H9 (cell line): ENCODE results near the gene SPAG6. TPM values are rescaled to one million over a fixed set of nuclear protein-coding genes. Genes with fewer than 3 reads are reported as not detected.

Experiments
- DNase-seq: peaks from one replicate; pipeline ENCODE4 v3.0.0-alpha.2; 2017
- H2AFZ ChIP-seq: one replicate; pipeline ENCODE4 v1.6.1; 2013; ENCODE audit warnings: mild to moderate bottlenecking, low read length, control low read depth, moderate library complexity
- H2AK5ac ChIP-seq: 2 replicates; pipeline ENCODE4 v1.6.1; 2013; ENCODE audit warnings: low read length, control low read depth, mixed read lengths; ENCODE audit not compliant: insufficient read length
- H2BK120ac ChIP-seq: one replicate; pipeline ENCODE4 v1.6.1; 2013; ENCODE audit warnings: low read depth, mild to moderate bottlenecking, low read length, control low read depth, inconsistent platforms; ENCODE audit not compliant: poor library complexity, severe bottlenecking
- H2BK12ac ChIP-seq: 2 replicates; pipeline ENCODE4 v1.6.1; 2013; ENCODE audit warnings: low read length, control low read depth, mixed read lengths, low read depth; ENCODE audit not compliant: insufficient read length
- H2BK15ac ChIP-seq: 2 replicates; pipeline ENCODE4 v1.6.1; 2013; ENCODE audit warnings: low read depth, low read length, control low read depth
- H2BK20ac ChIP-seq: one replicate; pipeline ENCODE4 v1.6.1; 2013; ENCODE audit warnings: low read depth, mild to moderate bottlenecking, low read length, control low read depth, inconsistent platforms; ENCODE audit not compliant: poor library complexity, severe bottlenecking
- H2BK5ac ChIP-seq: 2 replicates; pipeline ENCODE4 v1.6.1; 2013; ENCODE audit warnings: low read length, control low read depth, mixed read lengths; ENCODE audit not compliant: insufficient read length
- H3K14ac ChIP-seq: 2 replicates; pipeline ENCODE4 v1.6.1; 2013; ENCODE audit warnings: low read length, control low read depth; ENCODE audit not compliant: insufficient read depth
- H3K18ac ChIP-seq: 2 replicates; pipeline ENCODE4 v1.6.1; 2013; ENCODE audit warnings: low read depth, mild to moderate bottlenecking, mixed read lengths, low read length, control low read depth; ENCODE audit not compliant: insufficient read length
- H3K23ac ChIP-seq: 2 replicates; pipeline ENCODE4 v1.6.1; 2013; ENCODE audit warnings: low read length, control low read depth, mixed read lengths, low read depth; ENCODE audit not compliant: insufficient read length
- H3K23me2 ChIP-seq: 2 replicates; pipeline ENCODE4 v1.6.1; 2013; ENCODE audit warnings: low read depth, mild to moderate bottlenecking, mixed read lengths, low read length, control low read depth; ENCODE audit not compliant: insufficient read length, poor library complexity, severe bottlenecking
- H3K27ac ChIP-seq: 2 replicates; pipeline ENCODE4 v1.5.1; 2013; ENCODE audit warnings: low read length, control low read depth, mixed read lengths, low read depth; ENCODE audit not compliant: insufficient read length
- H3K27me3 ChIP-seq: 2 replicates; pipeline ENCODE4 v1.6.1; 2013; ENCODE audit warnings: low read length, control low read depth, inconsistent platforms; ENCODE audit not compliant: insufficient read depth
- H3K4ac ChIP-seq: 2 replicates; pipeline ENCODE4 v1.6.1; 2013; ENCODE audit warnings: low read depth, mild to moderate bottlenecking, control low read depth, inconsistent platforms, low read length, moderate library complexity
- H3K4me1 ChIP-seq: 2 replicates; pipeline ENCODE4 v1.6.1; 2013; ENCODE audit warnings: low read length, control low read depth, inconsistent platforms; ENCODE audit not compliant: insufficient read depth
- H3K4me2 ChIP-seq: 2 replicates; pipeline ENCODE4 v1.6.1; 2013; ENCODE audit warnings: low read length, control low read depth, mixed read lengths; ENCODE audit not compliant: insufficient read length, insufficient read depth
- H3K56ac ChIP-seq: 2 replicates; pipeline ENCODE4 v1.6.1; 2013; ENCODE audit warnings: low read depth, mild to moderate bottlenecking, mixed read lengths, low read length, control low read depth; ENCODE audit not compliant: insufficient read length
- H3K79me1 ChIP-seq: 2 replicates; pipeline ENCODE4 v1.6.1; 2013; ENCODE audit warnings: low read depth, mild to moderate bottlenecking, moderate library complexity, low read length, control low read depth, inconsistent platforms; ENCODE audit not compliant: insufficient read depth, poor library complexity, severe bottlenecking
- H3K79me2 ChIP-seq: 2 replicates; pipeline ENCODE4 v1.6.1; 2013; ENCODE audit warnings: low read length, control low read depth, inconsistent platforms; ENCODE audit not compliant: insufficient read depth
- H3K9ac ChIP-seq: 2 replicates; pipeline ENCODE4 v1.6.1; 2013; ENCODE audit warnings: low read length, control low read depth, mixed read lengths; ENCODE audit not compliant: insufficient read length; ENCODE audit errors: extremely low read depth
- H3K9me3 ChIP-seq: one replicate; pipeline ENCODE4 v1.6.1; 2013; ENCODE audit warnings: low read depth, low read length, inconsistent platforms; ENCODE audit not compliant: control insufficient read depth
- H3T11ph ChIP-seq: one replicate; pipeline ENCODE4 v1.6.1; 2013; ENCODE audit warnings: mild to moderate bottlenecking, low read length, control low read depth, inconsistent platforms
- H4K20me1 ChIP-seq: one replicate; pipeline ENCODE4 v1.6.1; 2013; ENCODE audit not compliant: control insufficient read depth, insufficient read length, insufficient read depth
- H4K5ac ChIP-seq: 2 replicates; pipeline ENCODE4 v1.6.1; 2013; ENCODE audit warnings: low read depth, mild to moderate bottlenecking, mixed read lengths, low read length, control low read depth; ENCODE audit not compliant: insufficient read length
- H4K8ac ChIP-seq: replicated peaks from 2 replicates; pipeline ENCODE4 v1.6.1; 2013; ENCODE audit warnings: low read length, control low read depth, mixed read lengths, low read depth; ENCODE audit not compliant: insufficient read length
- H4K91ac ChIP-seq: 2 replicates; pipeline ENCODE4 v1.6.1; 2013; ENCODE audit warnings: low read depth, mild to moderate bottlenecking, moderate library complexity, mixed read lengths, low read length, control low read depth; ENCODE audit not compliant: insufficient read length
- H3K27ac Mint-ChIP-seq, 3 experiments: 2 replicates in 2 of 3; 3 replicates in 1 of 3; pipeline ENCODE4 v1.8.0; 2020 to 2021; ENCODE audit warnings: mixed read lengths in 3 of 3, mild to moderate bottlenecking in 1 of 3, moderate library complexity in 1 of 3
- H3K27me3 Mint-ChIP-seq: 2 replicates; pipeline ENCODE4 v1.8.0; 2021; ENCODE audit warnings: low read depth, mild to moderate bottlenecking, moderate library complexity, mixed read lengths
- H3K36me3 Mint-ChIP-seq, 3 experiments: 2 replicates in 2 of 3; 3 replicates in 1 of 3; pipeline ENCODE4 v1.8.0; 2020 to 2021; ENCODE audit warnings: low read depth in 3 of 3, mixed read lengths in 3 of 3; ENCODE audit not compliant: insufficient read depth in 1 of 3
- H3K4me1 Mint-ChIP-seq, 2 experiments: 2 replicates each; pipeline ENCODE4 v1.8.0; 2020; ENCODE audit warnings: mixed read lengths in 2 of 2
- H3K4me3 Mint-ChIP-seq, 2 experiments: 2 replicates in 1 of 2; 3 replicates in 1 of 2; pipeline ENCODE4 v1.8.0; 2020 to 2021; ENCODE audit warnings: mild to moderate bottlenecking in 2 of 2, mixed read lengths in 2 of 2, moderate library complexity in 1 of 2
- H3K9me3 Mint-ChIP-seq, 2 experiments: 2 replicates in 1 of 2; 3 replicates in 1 of 2; pipeline ENCODE4 v1.8.0; 2020; ENCODE audit warnings: mild to moderate bottlenecking in 2 of 2, mixed read lengths in 2 of 2, moderate library complexity in 1 of 2
- CTCF ChIP-seq: fragments of 200-600 bp; sonication (generic); conservative IDR thresholded peaks from 3 replicates; pipeline ENCODE4 v1.8.0; 2021; ENCODE audit warnings: antibody characterized with exemption, mild to moderate bottlenecking
- WGBS: extraction: QIAGEN DNeasy Blood & Tissue Kit; methylation state at CpG from one replicate; pipeline ENCODE4 v1.1.7; 2013; ENCODE audit warnings: missing lambda C conversion rate, low lambda C conversion rate, mixed read lengths; ENCODE audit not compliant: insufficient read length; ENCODE audit errors: extremely low coverage; 5-methylcytosine and 5-hydroxymethylcytosine counted together
- total RNA-seq: library from RNA; stranded (reverse); gene quantifications from 2 replicates; pipeline ENCODE4 v1.2.1, GENCODE V29; 2021

Gene SPAG6
- total RNA-seq, 1 experiment from 2014 or later: 0.24 TPM

GRCh38 chr10:22317771-22318565 lies 27.3 kb upstream of the SPAG6 start:
- Histone ChIP-seq H2BK20ac (no peak overlapping the region), H2BK5ac (no peak overlapping the region), H3K79me1 (no peaks in the 10 kb centered on the region), H3K23ac (no peak overlapping the region), H4K20me1 (no peaks in the 10 kb centered on the region), H3K14ac (no peak overlapping the region), H3K9ac (no peak overlapping the region), H3K9me3 (no peaks in the 10 kb centered on the region), H3K79me2 (no peaks in the 10 kb centered on the region), H2BK12ac (no peak overlapping the region), H3K4me2 (no peak overlapping the region), H4K8ac (no peak overlapping the region), H4K5ac (no peak overlapping the region), H2AK5ac (no peak overlapping the region), H3K4ac (no peak overlapping the region), H2BK120ac (no peak overlapping the region), H3K56ac (no peak overlapping the region), H4K91ac (no peak overlapping the region), H3K27me3 (peaks cover 44% of the 10 kb centered on the region), H2AFZ (no peak overlapping the region), H3K27ac (no peak overlapping the region), H3K18ac (no peak overlapping the region), H3K4me1 (no peaks in the 10 kb centered on the region), H3K23me2 (peaks cover 12% of the 10 kb centered on the region), H3T11ph (no peak overlapping the region), H2BK15ac (no peak overlapping the region)
- H3K4me3 Mint-ChIP-seq: peak overlapping the region in 1 of 2 experiments; percentile 20; a peak in 1 of 5 replicates
- H3K27me3 Mint-ChIP-seq: peaks cover 85% of the 10 kb centered on the region
- H3K27ac Mint-ChIP-seq: no peak overlapping the region
- peaks cover 0 to 2% (median 1%) of the 10 kb centered on the region in 3 experiments; a peak in 3 of 7 replicates for H3K36me3 Mint-ChIP-seq
- WGBS: no CpG with 5 or more reads among the region's 6 CpGs
- DNase-seq: no peak
- peaks cover 3 to 4% of the 10 kb centered on the region in 2 experiments; a peak in 3 of 5 replicates for H3K9me3 Mint-ChIP-seq
- H3K4me1 Mint-ChIP-seq: peaks cover 25 to 45% of the 10 kb centered on the region in 2 experiments
- no peak for TF ChIP-seq CTCF
